T-helper 2 cell treated with Interferon-gamma antibody and Interleukin-4, amounts not matched to agents 5 μg/mL and 100 μg/mL, for 36 hours (primary cell): ENCODE data around the gene UBL7.
"Not testable (repeated sequence)": the region's sequence is repeated elsewhere in the genome, so short reads cannot be mapped to it uniquely, and the experiment has no call there.

Experiments
- DNase-seq: peaks from one replicate; pipeline ENCODE4 v3.0.0; 2021; ENCODE audit warnings: low spot score
- H3K27ac Mint-ChIP-seq: one replicate; pipeline ENCODE4 v1.8.0; 2021; ENCODE audit warnings: mild to moderate bottlenecking, mixed read lengths
- H3K27me3 Mint-ChIP-seq: one replicate; pipeline ENCODE4 v1.8.0; 2021; ENCODE audit warnings: low read depth, mixed read lengths
- H3K36me3 Mint-ChIP-seq: one replicate; pipeline ENCODE4 v1.8.0; 2021; ENCODE audit warnings: low read depth, mixed read lengths
- H3K4me1 Mint-ChIP-seq: one replicate; pipeline ENCODE4 v1.8.0; 2021; ENCODE audit warnings: low read depth, mixed read lengths
- H3K4me3 Mint-ChIP-seq: one replicate; pipeline ENCODE4 v1.8.0; 2022; ENCODE audit warnings: mild to moderate bottlenecking, moderate library complexity, mixed read lengths
- H3K9me3 Mint-ChIP-seq: one replicate; pipeline ENCODE4 v1.8.0; 2021; ENCODE audit warnings: mixed read lengths

The UBL7 gene

DNA sequence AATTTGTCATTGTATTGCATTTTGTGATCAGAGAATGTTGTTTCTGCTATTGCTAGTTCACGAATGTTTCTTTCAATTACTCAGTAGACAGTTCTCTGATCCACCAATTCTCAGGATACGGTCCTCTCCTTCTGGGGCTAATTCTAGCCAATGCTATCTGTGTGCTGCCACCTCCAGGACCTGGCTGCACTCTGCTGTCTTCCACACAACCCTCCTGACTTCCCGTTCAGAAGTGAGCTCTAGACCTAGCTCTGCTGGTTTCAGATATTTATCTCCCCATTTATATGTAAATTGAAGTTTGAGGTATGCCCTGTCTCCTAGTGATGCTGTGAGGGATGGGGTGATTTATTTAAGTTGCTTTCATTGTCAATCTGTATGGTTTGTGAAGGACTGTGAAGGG, 21.7 kb upstream of the UBL7 start:
- H3K27me3 Mint-ChIP-seq, result no peaks in the 10 kb centered on the region
- H3K27ac Mint-ChIP-seq, result no peak overlapping the region
- peaks cover 5% of the 10 kb centered on the region for H3K4me1 Mint-ChIP-seq
- no peak overlapping the region for H3K4me3 Mint-ChIP-seq
- no peaks in the 10 kb centered on the region for H3K9me3 Mint-ChIP-seq
- no peak for DNase-seq
- H3K36me3 Mint-ChIP-seq, result peaks cover 15% of the 10 kb centered on the region

DNA sequence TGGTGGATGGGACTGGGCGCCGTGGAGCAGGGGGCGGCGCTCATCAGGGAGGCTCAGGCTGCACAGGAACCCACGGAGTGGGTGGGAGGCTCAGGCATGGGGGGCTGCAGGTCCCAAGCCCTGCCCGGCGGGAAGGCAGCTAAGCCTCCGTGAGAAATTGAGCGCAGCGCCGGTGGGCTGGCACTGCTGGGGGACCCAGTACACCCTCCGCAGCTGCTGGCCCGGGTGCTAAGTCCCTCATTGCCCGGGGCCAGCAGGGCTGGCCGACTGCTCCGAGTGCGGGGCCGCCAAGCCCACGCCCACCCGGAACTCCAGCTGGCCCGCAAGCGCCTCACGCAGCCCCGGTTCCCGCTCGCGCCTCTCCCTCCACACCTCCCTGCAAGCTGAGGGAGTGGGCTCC, 19.4 kb upstream of the UBL7 start:
- H3K36me3 Mint-ChIP-seq, result peaks cover 24% of the 10 kb centered on the region

DNA sequence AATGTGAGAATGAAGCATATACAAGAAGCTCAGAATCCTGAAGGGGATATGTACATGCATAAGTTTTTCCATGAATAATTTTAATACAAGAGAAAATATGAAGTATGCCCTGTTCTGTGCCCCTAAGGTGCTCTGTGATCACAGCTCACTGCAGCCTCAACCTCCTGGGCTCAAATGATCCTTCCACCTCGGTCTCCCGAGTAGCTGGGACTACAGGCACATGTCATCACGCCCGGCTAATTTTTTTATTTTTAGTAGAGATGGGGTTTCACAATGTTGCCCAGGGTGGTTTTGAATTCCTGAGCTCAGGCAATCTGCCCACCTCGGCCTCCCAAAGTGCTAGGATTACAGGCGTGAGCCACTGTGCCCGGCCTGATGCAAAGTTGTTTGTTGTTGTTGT, 10.7 kb upstream of the UBL7 start:
- H3K4me1 Mint-ChIP-seq, DNase-seq, H3K27me3 Mint-ChIP-seq, H3K4me3 Mint-ChIP-seq, H3K9me3 Mint-ChIP-seq, H3K27ac Mint-ChIP-seq: not testable (repeated sequence)
- peaks cover 32% of the 10 kb centered on the region for H3K36me3 Mint-ChIP-seq

More for the DNA sequence above, 19.4 kb upstream of the UBL7 start:
- not testable (repeated sequence) for H3K9me3 Mint-ChIP-seq, H3K4me3 Mint-ChIP-seq, H3K27me3 Mint-ChIP-seq, H3K27ac Mint-ChIP-seq, DNase-seq
- peaks cover 11% of the 10 kb centered on the region for H3K4me1 Mint-ChIP-seq

DNA sequence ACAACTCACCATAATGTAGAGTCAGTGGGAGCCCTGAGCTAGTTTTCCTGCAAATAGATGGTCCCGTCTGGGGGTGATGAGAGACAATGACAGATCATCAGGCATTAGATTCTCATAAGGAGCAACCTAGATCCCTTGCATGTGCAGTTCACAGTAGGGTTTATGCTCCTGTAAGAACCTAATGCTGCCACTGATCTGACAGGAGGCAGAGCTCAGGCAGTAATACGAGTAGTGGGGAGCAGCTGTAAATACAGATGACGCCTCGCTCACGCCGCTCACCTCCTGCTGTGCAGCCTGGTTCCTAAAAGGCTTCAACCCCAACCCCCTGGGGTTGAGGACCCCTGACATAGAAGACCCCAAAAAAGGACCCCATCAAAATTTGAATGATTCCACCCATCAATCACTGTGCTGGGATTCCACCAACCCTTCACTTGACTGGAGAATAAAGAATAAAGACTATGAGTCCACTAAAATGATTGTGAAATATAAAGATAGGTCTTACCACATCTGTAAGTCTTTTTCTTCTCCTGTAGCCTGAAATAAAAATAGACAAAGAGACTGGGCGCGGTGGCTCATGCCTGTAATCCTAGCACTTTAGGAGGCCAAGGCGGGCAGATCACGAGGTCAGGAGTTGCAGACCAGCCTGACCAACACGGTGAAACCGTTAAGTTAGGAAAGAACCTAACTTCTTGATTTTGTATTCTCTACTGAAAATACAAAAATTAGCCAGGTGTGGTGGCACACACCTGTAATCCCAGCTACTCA, 9.9 kb upstream of the UBL7 start:
- Mint-ChIP-seq H3K4me1 (no peaks in the 10 kb centered on the region), H3K27me3 (no peaks in the 10 kb centered on the region), H3K4me3 (no peak overlapping the region), H3K9me3 (no peaks in the 10 kb centered on the region), H3K36me3 (peaks cover 30% of the 10 kb centered on the region), H3K27ac (no peak overlapping the region)
- no peak for DNase-seq

DNA sequence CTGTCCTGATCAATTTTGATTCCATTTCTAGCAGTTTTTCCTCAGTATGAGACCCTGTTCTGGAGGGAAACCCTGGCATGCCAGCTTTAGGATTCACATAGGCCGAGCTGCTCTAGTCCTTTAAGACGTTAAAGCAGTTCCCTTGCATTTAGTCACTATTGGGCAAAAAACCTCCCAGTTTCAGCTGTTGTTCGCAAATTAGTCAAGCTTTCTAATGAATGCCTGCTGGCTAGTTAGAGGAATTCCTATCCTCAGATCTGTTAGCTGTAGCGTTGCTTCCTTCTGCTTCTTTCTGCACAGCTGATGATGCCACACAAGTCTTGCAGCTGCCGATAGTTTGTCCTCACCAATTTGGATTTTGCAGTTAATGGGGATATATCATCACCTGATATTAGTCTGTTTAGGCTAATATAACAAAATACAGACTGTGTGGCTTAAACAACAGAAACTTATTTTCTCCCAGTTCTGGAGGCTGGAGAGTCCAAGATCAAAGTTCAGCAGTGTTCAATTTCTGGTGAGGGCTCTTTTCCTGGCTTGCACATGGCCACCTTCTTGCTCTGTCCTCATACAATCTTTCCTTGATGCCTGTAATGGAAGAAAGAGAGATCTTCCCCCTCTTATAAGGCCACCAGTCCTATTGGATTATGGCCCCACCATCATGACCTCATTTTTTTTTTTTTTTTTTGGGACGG, 7.5 kb upstream of the UBL7 start:
- Mint-ChIP-seq H3K9me3 (peaks cover 6% of the 10 kb centered on the region), H3K4me3 (no peak overlapping the region), H3K4me1 (peaks cover 15% of the 10 kb centered on the region), H3K27ac (no peak overlapping the region), H3K36me3 (peaks cover 30% of the 10 kb centered on the region), H3K27me3 (no peaks in the 10 kb centered on the region)
- no peak for DNase-seq

DNA sequence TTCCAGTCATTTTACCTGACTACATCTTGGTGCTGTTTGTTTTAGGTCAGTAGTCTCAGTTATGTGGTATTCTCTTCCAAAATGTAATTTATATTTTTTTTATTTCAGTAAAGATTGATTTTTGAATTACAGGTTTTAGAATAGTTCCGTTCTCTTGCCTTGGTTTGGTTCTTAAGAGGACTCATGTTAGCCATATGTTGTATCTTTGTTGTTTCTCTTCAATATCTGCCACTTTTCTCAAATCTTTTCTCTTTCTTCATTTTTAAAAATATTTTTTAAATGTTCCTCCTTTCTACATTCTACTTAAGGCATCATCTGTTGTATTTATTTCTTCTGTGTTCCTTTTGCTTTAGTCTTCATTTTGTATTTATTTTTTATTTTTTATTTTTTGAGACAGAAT, 5.6 kb upstream of the UBL7 start:
- DNase-seq, result no peak
- Mint-ChIP-seq H3K9me3 (peaks cover 9% of the 10 kb centered on the region), H3K27me3 (no peaks in the 10 kb centered on the region), H3K36me3 (peaks cover 23% of the 10 kb centered on the region), H3K4me3 (no peak overlapping the region), H3K4me1 (peaks cover 29% of the 10 kb centered on the region), H3K27ac (no peak overlapping the region)

DNA sequence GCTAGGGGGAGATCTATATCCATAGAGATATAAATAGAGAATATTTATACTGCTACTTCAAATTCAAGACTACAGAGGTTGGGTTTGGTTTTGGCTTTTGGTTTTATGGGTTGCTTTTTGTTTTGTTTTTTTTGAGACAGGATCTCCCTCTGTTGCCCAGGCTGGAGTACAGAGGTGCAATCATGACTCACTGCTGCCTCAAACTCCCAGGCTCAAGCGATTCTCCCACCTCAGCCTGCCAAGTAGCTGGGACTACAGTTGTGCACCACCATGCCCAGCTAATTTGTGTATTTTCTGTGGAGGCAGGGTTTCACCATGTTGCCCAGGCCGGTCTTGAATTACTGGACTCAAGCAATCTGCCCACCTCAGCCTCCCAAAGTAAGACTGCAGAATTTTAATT, 3.9 kb upstream of the UBL7 start:
- DNase-seq, result no peak
- peak overlapping the region; percentile 28 for H3K27ac Mint-ChIP-seq

DNA sequence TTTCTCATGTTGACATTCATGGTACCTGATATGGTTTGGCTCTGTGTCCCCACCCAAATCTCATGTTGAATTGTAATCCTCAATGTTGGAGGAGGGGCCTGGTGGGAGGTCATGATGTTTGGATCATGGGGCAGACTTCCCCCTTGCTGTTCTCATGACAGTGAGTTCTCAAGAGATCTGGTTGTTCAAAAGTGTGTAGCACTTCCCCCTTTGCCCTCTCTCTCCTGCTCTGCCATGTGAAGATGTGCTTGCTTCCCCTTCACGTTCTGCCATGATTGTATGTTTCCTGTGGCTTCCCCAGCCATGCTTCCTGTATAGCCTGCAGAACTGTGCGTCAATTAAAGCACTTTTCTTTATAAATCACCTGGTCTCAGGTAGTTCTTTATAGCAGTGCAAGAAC, 3.3 kb upstream of the UBL7 start:
- H3K27me3 Mint-ChIP-seq, result no peaks in the 10 kb centered on the region
- H3K9me3 Mint-ChIP-seq, result peaks cover 9% of the 10 kb centered on the region
- no peak for DNase-seq
- peak overlapping the region; percentile 20 for H3K4me3 Mint-ChIP-seq
- peaks cover 35% of the 10 kb centered on the region for H3K4me1 Mint-ChIP-seq
- peak overlapping the region; percentile 29 for H3K27ac Mint-ChIP-seq
- peaks cover 19% of the 10 kb centered on the region for H3K36me3 Mint-ChIP-seq

More for the DNA sequence above, 3.9 kb upstream of the UBL7 start:
- Mint-ChIP-seq H3K36me3 (peaks cover 19% of the 10 kb centered on the region), H3K4me3 (no peak overlapping the region), H3K9me3 (peaks cover 9% of the 10 kb centered on the region), H3K27me3 (no peaks in the 10 kb centered on the region), H3K4me1 (peaks cover 35% of the 10 kb centered on the region)

DNA sequence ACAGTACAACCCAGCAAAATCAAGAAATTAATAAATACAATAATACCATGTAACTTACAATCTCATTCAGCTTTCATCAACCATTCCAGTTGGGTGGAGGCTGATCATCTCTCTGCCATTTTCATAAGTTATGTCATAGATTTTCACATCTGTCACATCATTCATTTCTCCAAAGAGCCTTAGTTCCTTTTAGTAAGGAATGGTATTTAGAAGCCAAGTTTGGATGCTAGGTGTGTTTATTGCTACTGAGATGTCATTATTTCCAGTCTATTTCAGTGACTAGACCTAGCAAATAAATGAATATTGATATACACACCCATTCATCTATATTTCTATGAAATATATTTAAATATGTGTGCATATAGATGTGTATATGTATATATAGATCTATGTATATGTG, 2.7 kb upstream of the UBL7 start:
- Mint-ChIP-seq H3K9me3 (peaks cover 9% of the 10 kb centered on the region), H3K36me3 (peaks cover 21% of the 10 kb centered on the region), H3K27me3 (no peaks in the 10 kb centered on the region), H3K4me3 (no peak overlapping the region), H3K27ac (no peak overlapping the region), H3K4me1 (peaks cover 39% of the 10 kb centered on the region)
- DNase-seq, result no peak

DNA sequence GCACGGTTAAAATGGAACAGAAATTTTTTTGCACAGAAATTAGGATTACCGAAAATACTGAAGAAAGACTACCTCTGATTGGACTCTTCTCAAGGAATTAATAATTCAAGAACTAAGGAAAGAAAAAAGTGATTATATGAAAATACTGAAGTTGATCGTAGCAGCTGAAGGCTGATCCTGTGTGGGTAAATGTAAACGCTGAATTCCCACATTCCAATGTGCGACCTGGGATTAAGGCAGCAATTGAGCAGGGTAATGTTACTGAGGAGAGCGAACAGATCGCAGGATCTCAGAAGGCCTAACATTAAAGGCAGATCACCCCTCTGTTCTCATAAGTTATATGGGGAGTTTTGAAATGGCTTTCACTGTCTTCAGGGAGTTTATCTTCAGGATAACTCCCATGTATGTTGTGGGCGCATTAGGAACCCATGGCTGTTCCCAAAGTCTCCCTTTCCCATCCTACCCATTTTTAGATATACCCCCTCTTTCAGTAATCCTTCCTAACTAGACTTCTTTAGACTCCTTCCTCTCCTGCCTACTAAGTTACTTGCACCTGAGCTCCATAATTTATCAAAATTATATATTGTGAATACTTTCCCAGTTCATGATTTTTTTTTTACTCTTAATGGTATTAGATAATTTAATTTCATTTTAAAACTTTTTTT, 1.0 kb upstream of the UBL7 start:
- Mint-ChIP-seq H3K27me3 (no peaks in the 10 kb centered on the region), H3K27ac (peak overlapping the region; percentile 89), H3K9me3 (peaks cover 9% of the 10 kb centered on the region), H3K36me3 (peaks cover 25% of the 10 kb centered on the region), H3K4me1 (peaks cover 39% of the 10 kb centered on the region), H3K4me3 (peak overlapping the region; percentile 92)
- DNase-seq, result no peak

DNA sequence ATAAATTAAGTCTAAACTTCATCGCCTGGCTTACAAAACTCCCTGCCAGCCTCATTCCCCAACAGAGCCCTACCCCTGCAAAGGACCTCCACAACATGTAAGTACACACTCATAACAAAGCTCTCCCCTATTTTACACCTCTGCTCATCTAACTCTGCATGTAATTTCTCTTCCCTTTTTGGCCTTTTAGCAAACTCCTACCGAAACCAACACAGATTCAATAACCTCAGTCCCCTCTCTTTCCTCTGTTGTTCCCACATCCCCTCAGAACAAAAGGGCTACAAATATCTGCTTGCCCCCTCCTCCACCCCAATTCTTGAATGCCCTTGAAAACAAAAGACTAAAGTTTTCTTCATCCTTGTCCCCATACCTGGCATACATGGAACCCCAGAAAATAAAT, 662 bp downstream of the UBL7 start:
- Mint-ChIP-seq H3K36me3 (peaks cover 24% of the 10 kb centered on the region), H3K9me3 (peaks cover 9% of the 10 kb centered on the region), H3K27me3 (no peaks in the 10 kb centered on the region), H3K4me3 (peak overlapping the region; percentile 92), H3K4me1 (peaks cover 42% of the 10 kb centered on the region), H3K27ac (peak overlapping the region; percentile 89)
- DNase-seq, result no peak

DNA sequence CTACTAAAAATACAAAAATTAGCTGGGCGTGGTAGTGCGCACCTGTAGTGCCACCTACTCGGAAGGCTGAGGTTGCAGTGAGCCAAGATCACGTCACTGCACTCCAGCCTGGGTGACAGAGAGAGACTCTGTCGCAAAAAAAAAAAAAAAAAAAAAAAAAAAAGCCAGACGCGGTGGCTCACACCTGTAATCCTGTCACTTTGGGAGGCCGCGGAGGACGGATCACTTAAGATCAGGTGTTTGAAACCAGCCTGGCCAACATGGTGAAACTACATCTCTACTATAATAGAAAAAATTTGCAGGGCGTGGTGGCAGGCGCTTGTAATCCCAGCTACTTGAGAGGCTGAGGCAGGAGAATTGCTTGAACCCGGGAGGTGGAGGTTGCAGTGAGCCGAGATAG, 1.2 kb downstream of the UBL7 start:
- H3K4me1 Mint-ChIP-seq, result peaks cover 44% of the 10 kb centered on the region
- not testable (repeated sequence) for H3K27me3 Mint-ChIP-seq, H3K27ac Mint-ChIP-seq, H3K9me3 Mint-ChIP-seq, DNase-seq
- H3K4me3 Mint-ChIP-seq, result peak overlapping the region; percentile 92
- peaks cover 25% of the 10 kb centered on the region for H3K36me3 Mint-ChIP-seq

DNA sequence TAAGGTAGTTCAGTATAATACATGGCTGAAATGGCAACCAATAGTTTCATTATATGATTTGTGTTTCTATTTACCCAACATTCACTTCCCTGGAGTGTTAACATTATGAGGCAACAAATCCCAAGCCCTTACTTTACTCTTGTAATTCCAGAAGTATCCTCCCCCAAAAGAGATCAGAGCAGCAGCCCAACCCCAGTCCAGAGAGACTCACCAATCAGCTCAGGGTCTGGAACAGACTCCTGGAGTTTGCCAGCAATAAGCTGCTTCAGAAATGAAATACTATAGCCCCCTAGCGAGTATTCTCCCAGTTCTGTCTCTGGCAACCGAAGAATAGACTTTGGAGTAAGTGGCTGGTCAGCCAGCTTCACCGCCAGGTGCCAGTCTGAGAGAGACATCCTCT, 2.5 kb downstream of the UBL7 start:
- no peak overlapping the region for H3K27ac Mint-ChIP-seq
- peaks cover 47% of the 10 kb centered on the region for H3K4me1 Mint-ChIP-seq
- no peaks in the 10 kb centered on the region for H3K27me3 Mint-ChIP-seq
- H3K4me3 Mint-ChIP-seq, result no peak overlapping the region
- no peak for DNase-seq
- H3K36me3 Mint-ChIP-seq, result peaks cover 25% of the 10 kb centered on the region
- H3K9me3 Mint-ChIP-seq, result peaks cover 3% of the 10 kb centered on the region

DNA sequence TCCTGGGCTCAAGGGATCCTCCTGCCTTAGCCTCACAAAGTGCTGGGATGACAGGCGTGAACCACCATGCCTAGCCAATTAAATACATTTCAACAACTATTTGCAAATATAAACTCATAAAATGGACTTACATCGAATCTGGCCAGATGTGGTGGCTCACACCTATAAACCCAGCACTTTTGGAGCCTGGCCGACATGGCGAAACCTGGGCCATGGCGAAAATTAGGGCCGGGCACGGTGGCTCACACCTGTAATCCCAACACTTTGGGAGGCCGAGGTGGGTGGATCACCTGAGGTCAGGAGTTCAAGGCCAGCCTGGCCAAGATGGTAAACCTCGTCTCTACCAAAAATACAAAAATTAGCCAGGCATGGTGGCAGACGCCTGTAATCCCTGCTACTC, 3.9 kb downstream of the UBL7 start:
- H3K36me3 Mint-ChIP-seq, result peaks cover 26% of the 10 kb centered on the region
- H3K4me1 Mint-ChIP-seq, result peaks cover 41% of the 10 kb centered on the region
- not testable (repeated sequence) for H3K27ac Mint-ChIP-seq, DNase-seq, H3K27me3 Mint-ChIP-seq, H3K9me3 Mint-ChIP-seq, H3K4me3 Mint-ChIP-seq
